GM12892 (cell line): ENCODE data around the gene FCN3.

ENCODE experiments used
- POLR2A ChIP-seq: IDR thresholded peaks from 2 replicates; pipeline ENCODE4 v1.6.1; 2011; ENCODE audit warnings: low read depth, low read length, control low read depth
- POLR2AphosphoS5 ChIP-seq: IDR thresholded peaks from 2 replicates; pipeline ENCODE4 v1.6.1; 2011; ENCODE audit warnings: low read depth, low read length, control low read depth
- TAF1 ChIP-seq: IDR thresholded peaks from 2 replicates; pipeline ENCODE4 v1.6.1; 2011; ENCODE audit warnings: low read depth, mild to moderate bottlenecking, control low read depth, low read length, borderline replicate concordance

GRCh38 chr1:27403931-27404330, 29.3 kb upstream of the FCN3 start:
- TF ChIP-seq TAF1 (no peak), POLR2A (no peak), POLR2AphosphoS5 (no peak)
